ENCODE measurements around the gene ZNF366.

GRCh38 chr5:72453246-72453775, 53.9 kb downstream of the ZNF366 start:
- TF ChIP-seq CTCF (IDR thresholded peaks at IDR 0.05; ENCODE audit: insufficient read depth, low read depth, low read length) (no peak), EZH2 (IDR thresholded peaks at IDR 0.05; ENCODE audit: insufficient read depth, low read length) (no peak)

All from astrocyte (in vitro differentiated cells and primary cell).